ENCODE data around the gene NIFK. TPM values are rescaled to one million over a fixed set of nuclear protein-coding genes. Genes with fewer than 3 reads are reported as not detected.

The NIFK gene
- total RNA-seq, 4 donors from 2014 or later: 40.0 to 77.6 (median 57.9) TPM

DNA sequence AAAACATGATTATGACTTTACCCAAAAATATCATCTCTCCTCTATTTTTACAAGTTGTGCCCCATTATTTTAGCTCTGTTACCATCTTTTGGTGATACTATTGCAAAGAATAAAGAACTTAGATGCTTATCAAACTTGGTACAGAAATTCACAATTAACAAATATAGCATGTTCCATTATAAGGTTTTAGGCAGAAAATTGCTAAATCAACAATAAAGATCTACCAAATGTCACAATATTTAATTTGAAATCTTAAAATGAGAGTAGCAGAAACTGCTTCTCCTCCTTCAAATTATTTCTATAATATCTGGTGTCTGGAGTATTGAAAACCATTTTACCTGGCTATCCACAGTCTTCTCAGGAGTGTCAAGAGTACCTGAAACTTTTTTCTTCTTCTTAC, 8.7 kb downstream of the NIFK start:
- H3K27me3 ChIP-seq: no peaks in the 10 kb centered on the region
- no peak overlapping the region for H3K4me3 ChIP-seq
- TF ChIP-seq, protein P1, sequence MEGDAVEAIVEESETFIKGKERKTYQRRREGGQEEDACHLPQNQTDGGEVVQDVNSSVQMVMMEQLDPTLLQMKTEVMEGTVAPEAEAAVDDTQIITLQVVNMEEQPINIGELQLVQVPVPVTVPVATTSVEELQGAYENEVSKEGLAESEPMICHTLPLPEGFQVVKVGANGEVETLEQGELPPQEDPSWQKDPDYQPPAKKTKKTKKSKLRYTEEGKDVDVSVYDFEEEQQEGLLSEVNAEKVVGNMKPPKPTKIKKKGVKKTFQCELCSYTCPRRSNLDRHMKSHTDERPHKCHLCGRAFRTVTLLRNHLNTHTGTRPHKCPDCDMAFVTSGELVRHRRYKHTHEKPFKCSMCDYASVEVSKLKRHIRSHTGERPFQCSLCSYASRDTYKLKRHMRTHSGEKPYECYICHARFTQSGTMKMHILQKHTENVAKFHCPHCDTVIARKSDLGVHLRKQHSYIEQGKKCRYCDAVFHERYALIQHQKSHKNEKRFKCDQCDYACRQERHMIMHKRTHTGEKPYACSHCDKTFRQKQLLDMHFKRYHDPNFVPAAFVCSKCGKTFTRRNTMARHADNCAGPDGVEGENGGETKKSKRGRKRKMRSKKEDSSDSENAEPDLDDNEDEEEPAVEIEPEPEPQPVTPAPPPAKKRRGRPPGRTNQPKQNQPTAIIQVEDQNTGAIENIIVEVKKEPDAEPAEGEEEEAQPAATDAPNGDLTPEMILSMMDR (IDR thresholded peaks at IDR 0.05): no peak
- TF ChIP-seq EP300 (IDR thresholded peaks at IDR 0.05) (no peak), POLR2A (IDR thresholded peaks at IDR 0.05) (no peak), POLR2AphosphoS5 (IDR thresholded peaks at IDR 0.05) (no peak)
- DNase-seq (ENCODE audit: low spot score in 2 of 2): no peak
- H3K4me1 ChIP-seq: no peaks in the 10 kb centered on the region
- no peak overlapping the region for H3K27ac ChIP-seq
- H3K9me3 ChIP-seq: no peaks in the 10 kb centered on the region
- H3K36me3 ChIP-seq: peaks cover 72% of the 10 kb centered on the region

DNA sequence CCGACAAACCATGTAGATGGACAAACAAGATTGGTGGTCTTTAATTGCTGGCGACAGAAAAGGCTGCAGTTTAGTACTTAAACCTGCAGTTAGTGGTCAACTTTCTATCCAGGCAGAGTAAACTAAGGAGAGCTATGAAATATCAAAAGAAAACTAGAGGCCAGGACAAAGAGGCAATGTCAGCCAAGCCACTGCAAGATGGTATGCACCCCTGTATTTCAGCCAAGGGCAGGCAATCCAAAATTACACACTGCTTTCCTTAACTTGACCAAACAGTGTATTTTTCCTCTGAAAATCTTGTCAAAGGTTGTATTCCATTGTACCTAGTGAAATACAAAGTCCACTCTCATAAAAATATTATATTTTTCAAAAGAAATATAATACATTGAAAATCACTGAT, 9.3 kb downstream of the NIFK start:
- H3K9me3 ChIP-seq: no peaks in the 10 kb centered on the region
- H3K36me3 ChIP-seq: peaks cover 66% of the 10 kb centered on the region
- 94% methylated on average over 2 of the region's 2 CpGs for WGBS

DNA sequence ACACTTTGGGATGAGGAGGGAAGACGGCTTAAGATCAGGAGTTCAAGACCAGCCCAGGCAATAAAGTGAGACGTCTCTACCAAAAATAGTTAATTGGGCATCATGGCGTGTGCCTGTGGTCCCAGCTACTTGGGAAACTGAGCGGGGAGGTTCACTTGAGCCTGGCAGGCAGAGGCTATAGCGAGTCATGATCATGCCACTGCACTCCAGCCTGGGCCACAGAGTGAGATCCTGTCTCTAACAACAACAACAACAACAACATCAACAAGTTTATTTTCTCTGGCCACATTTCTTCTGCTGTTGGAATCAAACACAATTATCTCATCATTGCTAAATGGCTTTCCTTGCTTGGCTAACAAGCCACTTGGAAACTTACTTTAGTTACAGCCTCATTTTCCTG, 13.4 kb downstream of the NIFK start:
- peak in 1 of 2 donors; percentile 54 for DNase-seq (ENCODE audit: low spot score in 2 of 2)
- Histone ChIP-seq H3K9me3 (no peaks in the 10 kb centered on the region), H3K36me3 (peaks cover 25% of the 10 kb centered on the region), H3K4me3 (no peak overlapping the region), H3K27ac (no peak overlapping the region), H3K4me1 (peaks cover 7% of the 10 kb centered on the region), H3K27me3 (no peaks in the 10 kb centered on the region)
- 72% methylated on average over 5 of the region's 5 CpGs for WGBS
- no peak for TF ChIP-seq POLR2AphosphoS5 (IDR thresholded peaks at IDR 0.05)
- no peak for TF ChIP-seq EP300 (IDR thresholded peaks at IDR 0.05)
- TF ChIP-seq, protein P1 (IDR thresholded peaks at IDR 0.05): no peak
- TF ChIP-seq POLR2A (IDR thresholded peaks at IDR 0.05): no peak

More for the DNA sequence above, 9.3 kb downstream of the NIFK start:
- no peak for DNase-seq (ENCODE audit: low spot score in 2 of 2)
- H3K4me1 ChIP-seq: peaks cover 3% of the 10 kb centered on the region
- no peak overlapping the region for H3K27ac ChIP-seq
- TF ChIP-seq POLR2AphosphoS5 (IDR thresholded peaks at IDR 0.05): no peak
- H3K4me3 ChIP-seq: no peak overlapping the region
- no peaks in the 10 kb centered on the region for H3K27me3 ChIP-seq

DNA sequence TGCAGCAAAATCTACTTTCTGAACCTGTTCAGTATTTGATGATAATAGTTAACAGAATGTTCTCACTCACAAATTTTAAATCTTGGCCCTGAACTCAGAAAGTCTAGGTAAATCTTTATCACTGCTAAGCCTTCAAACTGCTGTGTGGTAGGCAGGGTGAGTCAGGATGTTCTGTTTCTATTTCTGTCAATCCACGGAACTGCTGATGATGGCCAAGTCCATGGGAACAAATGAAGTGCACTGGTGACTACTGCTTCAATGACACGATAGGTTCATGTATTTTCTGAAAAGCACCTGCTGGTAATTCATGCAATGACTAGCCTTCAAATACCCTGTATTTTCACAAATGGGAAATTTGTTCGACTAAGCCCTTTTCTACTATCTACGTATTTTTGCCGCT, 14.2 kb downstream of the NIFK start:
- no peak overlapping the region for H3K4me3 ChIP-seq
- 60% methylated on average over 5 of the region's 5 CpGs for WGBS
- TF ChIP-seq EP300 (IDR thresholded peaks at IDR 0.05) (no peak), POLR2AphosphoS5 (IDR thresholded peaks at IDR 0.05) (no peak), POLR2A (IDR thresholded peaks at IDR 0.05) (no peak)
- TF ChIP-seq, protein P1 (IDR thresholded peaks at IDR 0.05): no peak
- no peak for DNase-seq (ENCODE audit: low spot score in 2 of 2)
- H3K9me3 ChIP-seq: no peaks in the 10 kb centered on the region
- no peaks in the 10 kb centered on the region for H3K27me3 ChIP-seq
- H3K4me1 ChIP-seq: peaks cover 7% of the 10 kb centered on the region
- H3K27ac ChIP-seq: no peak overlapping the region
- peaks cover 17% of the 10 kb centered on the region for H3K36me3 ChIP-seq

DNA sequence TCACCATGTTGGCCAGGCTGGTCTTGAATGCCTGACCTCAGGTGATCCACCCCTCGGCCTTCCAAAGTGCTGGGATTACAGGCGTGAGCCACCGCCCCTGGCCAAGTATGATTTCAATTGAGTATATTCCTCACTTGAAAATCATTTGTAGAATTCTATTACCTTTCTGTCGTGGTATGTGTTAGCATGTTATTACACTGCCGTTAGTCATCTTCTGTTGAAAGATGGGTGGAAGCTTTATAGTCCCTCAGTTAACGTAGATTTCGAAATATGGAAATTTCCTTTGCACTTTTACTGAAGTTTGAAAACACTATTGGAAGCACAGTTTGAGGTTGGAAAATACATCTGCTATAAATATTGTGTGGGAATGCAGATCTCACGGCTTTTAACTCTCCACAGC, 14.7 kb downstream of the NIFK start:
- Histone ChIP-seq H3K27me3 (no peaks in the 10 kb centered on the region), H3K36me3 (peaks cover 12% of the 10 kb centered on the region), H3K9me3 (no peaks in the 10 kb centered on the region), H3K4me1 (peaks cover 7% of the 10 kb centered on the region), H3K27ac (no peak overlapping the region), H3K4me3 (no peak overlapping the region)
- DNase-seq (ENCODE audit: low spot score in 2 of 2): peak in 1 of 2 donors; percentile 56
- WGBS: 26% methylated on average over 8 of the region's 8 CpGs
- no peak for TF ChIP-seq POLR2AphosphoS5 (IDR thresholded peaks at IDR 0.05)
- no peak for TF ChIP-seq EP300 (IDR thresholded peaks at IDR 0.05)

DNA sequence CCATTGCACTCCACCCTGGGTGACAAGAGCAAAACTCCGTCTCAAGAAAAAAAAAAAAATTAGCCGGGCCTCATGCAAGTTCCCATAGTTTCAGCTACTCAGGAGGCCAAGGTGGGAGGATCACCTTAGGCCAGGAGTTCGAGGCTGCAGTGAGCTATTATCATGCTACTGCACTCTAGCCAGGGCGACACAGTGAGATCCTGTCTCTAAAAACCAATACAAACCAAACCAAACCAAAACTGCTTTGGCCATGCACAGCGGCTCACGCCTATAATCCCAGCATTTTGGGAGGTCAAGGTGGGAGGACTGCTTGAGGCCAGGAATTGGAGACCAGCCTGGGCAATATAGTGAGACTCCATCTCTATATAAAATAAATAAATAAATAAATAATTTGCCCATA, 19.1 kb downstream of the NIFK start:
- no peaks in the 10 kb centered on the region for H3K9me3 ChIP-seq
- no peaks in the 10 kb centered on the region for H3K36me3 ChIP-seq
- WGBS: 95% methylated on average over 6 of the region's 6 CpGs
- H3K4me3 ChIP-seq: no peak overlapping the region
- DNase-seq (ENCODE audit: low spot score in 2 of 2): no peak
- no peak overlapping the region for H3K27ac ChIP-seq
- H3K4me1 ChIP-seq: peaks cover 6% of the 10 kb centered on the region
- TF ChIP-seq POLR2AphosphoS5 (IDR thresholded peaks at IDR 0.05): no peak
- TF ChIP-seq, protein P1 (IDR thresholded peaks at IDR 0.05): no peak
- no peak for TF ChIP-seq EP300 (IDR thresholded peaks at IDR 0.05)
- TF ChIP-seq POLR2A (IDR thresholded peaks at IDR 0.05): no peak
- no peaks in the 10 kb centered on the region for H3K27me3 ChIP-seq

Measured in suprapubic skin (tissue), 4 donors.